Testis (tissue), 2 donors: ENCODE measurements around the gene ARHGAP31.

ENCODE experiments used
- POLR2A ChIP-seq: fragments of 450-650 bp; IDR thresholded peaks from one replicate; pipeline ENCODE4 v1.6.1; 2017; ENCODE audit warnings: antibody characterized with exemption, mild to moderate bottlenecking, moderate library complexity
- TF ChIP-seq, protein P1 (sequence below), 3 experiments: fragments of 450-650 bp in 2 of 3; fragments of 200-600 bp in 1 of 3; sonication (generic) in 1 of 3; IDR thresholded peaks; one replicate each; pipeline ENCODE4 v1.5.1; 2016 to 2019; ENCODE audit warnings: antibody characterized with exemption in 3 of 3, mild to moderate bottlenecking in 2 of 3, moderate library complexity in 1 of 3

DNA sequence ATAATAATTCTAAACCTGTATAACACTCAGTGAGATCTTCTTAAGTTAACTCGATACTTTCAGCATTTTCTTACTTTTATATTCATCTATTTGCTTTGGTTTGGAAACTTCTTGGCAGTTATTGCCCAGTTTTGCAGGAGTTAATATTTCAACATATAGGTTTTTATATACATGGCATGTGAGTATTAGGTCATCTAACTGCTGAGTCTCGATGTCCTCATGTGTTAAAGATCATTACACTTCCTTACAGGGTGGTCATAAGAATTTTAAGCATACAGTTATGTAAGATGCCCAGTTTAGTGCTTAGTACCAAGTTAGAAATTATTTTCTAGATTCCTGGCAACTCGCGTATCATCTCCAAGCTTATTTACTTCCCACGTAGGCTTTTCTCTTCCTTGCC is 106.3 kb downstream of the ARHGAP31 start:
- TF ChIP-seq, protein P1, sequence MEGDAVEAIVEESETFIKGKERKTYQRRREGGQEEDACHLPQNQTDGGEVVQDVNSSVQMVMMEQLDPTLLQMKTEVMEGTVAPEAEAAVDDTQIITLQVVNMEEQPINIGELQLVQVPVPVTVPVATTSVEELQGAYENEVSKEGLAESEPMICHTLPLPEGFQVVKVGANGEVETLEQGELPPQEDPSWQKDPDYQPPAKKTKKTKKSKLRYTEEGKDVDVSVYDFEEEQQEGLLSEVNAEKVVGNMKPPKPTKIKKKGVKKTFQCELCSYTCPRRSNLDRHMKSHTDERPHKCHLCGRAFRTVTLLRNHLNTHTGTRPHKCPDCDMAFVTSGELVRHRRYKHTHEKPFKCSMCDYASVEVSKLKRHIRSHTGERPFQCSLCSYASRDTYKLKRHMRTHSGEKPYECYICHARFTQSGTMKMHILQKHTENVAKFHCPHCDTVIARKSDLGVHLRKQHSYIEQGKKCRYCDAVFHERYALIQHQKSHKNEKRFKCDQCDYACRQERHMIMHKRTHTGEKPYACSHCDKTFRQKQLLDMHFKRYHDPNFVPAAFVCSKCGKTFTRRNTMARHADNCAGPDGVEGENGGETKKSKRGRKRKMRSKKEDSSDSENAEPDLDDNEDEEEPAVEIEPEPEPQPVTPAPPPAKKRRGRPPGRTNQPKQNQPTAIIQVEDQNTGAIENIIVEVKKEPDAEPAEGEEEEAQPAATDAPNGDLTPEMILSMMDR (IDR thresholded peaks at IDR 0.05) = no peak
- TF ChIP-seq POLR2A = no peak
